Stimulated activated naive CD8-positive, alpha-beta T cell treated with anti-CD3 and anti-CD28 coated beads, Interleukin-15, amount 100 ng/mL, for 72 hours (primary cell): ENCODE results near the gene STK33.

Source experiments
- ATAC-seq: fragments of 150-1000 bp; cut with Tn5 transposase; 2 replicates; pipeline ENCODE4 v1.10.0; 2021; ENCODE audit warnings: mild to moderate bottlenecking, moderate library complexity
- DNase-seq, 2 donors: peaks; one replicate each; pipeline ENCODE4 v3.0.0; 2021 to 2022
- H3K27ac Mint-ChIP-seq, 2 donors: one replicate each; pipeline ENCODE4 v1.8.0; 2022; ENCODE audit warnings: mild to moderate bottlenecking in 2 of 2, mixed read lengths in 2 of 2, moderate library complexity in 2 of 2
- H3K27me3 Mint-ChIP-seq: one replicate; pipeline ENCODE4 v1.8.0; 2022; ENCODE audit warnings: mixed read lengths
- H3K4me1 Mint-ChIP-seq: one replicate; pipeline ENCODE4 v1.8.0; 2022; ENCODE audit warnings: mild to moderate bottlenecking, mixed read lengths
- H3K4me3 Mint-ChIP-seq, 2 donors: one replicate each; pipeline ENCODE4 v1.8.0; 2022; ENCODE audit warnings: mild to moderate bottlenecking in 2 of 2, mixed read lengths in 2 of 2, moderate library complexity in 1 of 2
- H3K9me3 Mint-ChIP-seq, 2 donors: one replicate each; pipeline ENCODE4 v1.8.0; 2022; ENCODE audit warnings: mixed read lengths in 2 of 2

Gene STK33

GRCh38 chr11:8352876-8353505 is 241.0 kb downstream of the STK33 start:
- DNase-seq, result no peak
- no peak overlapping the region for H3K27ac Mint-ChIP-seq

GRCh38 chr11:8352103-8352875 is 241.7 kb downstream of the STK33 start:
- peaks cover 10% of the 10 kb centered on the region for H3K4me1 Mint-ChIP-seq
- DNase-seq (no peak), ATAC-seq (no peak)
- no peak overlapping the region for H3K4me3 Mint-ChIP-seq
- H3K9me3 Mint-ChIP-seq, result peaks cover 7 to 10% of the 10 kb centered on the region in 2 donors
- peaks cover 38% of the 10 kb centered on the region for H3K27me3 Mint-ChIP-seq
- no peak overlapping the region for H3K27ac Mint-ChIP-seq

More at GRCh38 chr11:8352876-8353505, 241.0 kb downstream of the STK33 start:
- Mint-ChIP-seq H3K4me1 (peaks cover 10% of the 10 kb centered on the region), H3K27me3 (peaks cover 38% of the 10 kb centered on the region), H3K4me3 (no peak overlapping the region), H3K9me3 (peaks cover 3 to 6% of the 10 kb centered on the region in 2 donors)
- no peak for ATAC-seq

- H3K27ac Mint-ChIP-seq, result no peak overlapping the region
- H3K27me3 Mint-ChIP-seq, result peaks cover 38% of the 10 kb centered on the region
- DNase-seq (no peak), ATAC-seq (peak; percentile 28)
- H3K4me3 Mint-ChIP-seq, result no peak overlapping the region
- peaks cover 7 to 10% of the 10 kb centered on the region in 2 donors for H3K9me3 Mint-ChIP-seq
- H3K4me1 Mint-ChIP-seq, result peaks cover 10% of the 10 kb centered on the region
These were observed 242.8 kb downstream of the STK33 start for GRCh38 chr11:8351223-8351622.

DNA sequence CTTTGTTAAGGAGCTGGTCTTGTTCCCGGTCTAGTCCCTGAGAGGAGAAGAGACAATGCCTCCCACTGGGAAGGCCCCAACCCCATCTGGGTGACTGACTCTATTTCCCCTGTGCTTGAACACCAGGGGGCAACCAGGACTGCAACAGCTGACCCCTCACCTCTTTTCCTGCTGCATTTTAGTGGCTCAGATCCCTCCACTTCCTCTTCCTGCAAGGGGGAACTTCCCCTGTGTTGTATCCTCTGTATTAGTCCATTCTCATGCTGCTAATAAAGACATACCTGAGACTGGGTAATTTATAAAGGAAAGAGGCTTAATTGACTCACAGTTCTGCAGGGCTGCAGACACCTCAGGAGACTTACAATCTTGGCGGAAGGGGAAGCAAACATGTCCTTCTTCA is 246.1 kb downstream of the STK33 start:
- ATAC-seq (no peak), DNase-seq (no peak)
- Mint-ChIP-seq H3K27ac (no peak overlapping the region), H3K9me3 (peaks cover 7 to 10% of the 10 kb centered on the region in 2 donors), H3K4me1 (peaks cover 12% of the 10 kb centered on the region), H3K4me3 (no peak overlapping the region), H3K27me3 (peaks cover 25% of the 10 kb centered on the region)

GRCh38 chr11:8346157-8346755 is 247.8 kb downstream of the STK33 start:
- peaks cover 26% of the 10 kb centered on the region for H3K27me3 Mint-ChIP-seq
- peaks cover 18% of the 10 kb centered on the region for H3K4me1 Mint-ChIP-seq
- DNase-seq (no peak), ATAC-seq (no peak)
- H3K9me3 Mint-ChIP-seq, result peaks cover 7 to 10% of the 10 kb centered on the region in 2 donors
- no peak overlapping the region for H3K4me3 Mint-ChIP-seq
- H3K27ac Mint-ChIP-seq, result no peak overlapping the region

- ATAC-seq (no peak), DNase-seq (no peak)
- Mint-ChIP-seq H3K4me3 (no peak overlapping the region), H3K9me3 (peaks cover 7 to 10% of the 10 kb centered on the region in 2 donors), H3K27me3 (peaks cover 22% of the 10 kb centered on the region), H3K4me1 (peaks cover 18% of the 10 kb centered on the region), H3K27ac (no peak overlapping the region)
These were observed 248.8 kb downstream of the STK33 start for GRCh38 chr11:8345179-8345578.

DNA sequence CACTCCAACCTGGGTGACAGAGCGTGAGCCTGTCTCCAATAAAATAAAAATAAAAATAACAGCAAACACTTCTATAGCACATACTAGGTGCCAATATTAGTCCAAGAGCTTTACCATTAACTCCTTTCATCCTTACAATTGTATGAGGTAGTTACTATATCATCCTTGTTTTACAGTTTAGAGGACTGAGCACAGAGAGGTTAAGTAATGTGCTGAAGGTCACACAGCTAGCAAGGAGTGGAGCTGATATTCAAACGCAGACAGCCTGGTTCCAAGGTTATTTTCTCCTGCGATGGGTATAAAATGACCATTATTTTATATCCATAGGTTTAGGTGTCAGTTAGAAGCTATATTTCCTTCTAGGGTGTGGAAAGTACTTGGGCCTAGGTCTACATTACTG is 249.7 kb downstream of the STK33 start:
- Mint-ChIP-seq H3K27ac (no peak overlapping the region), H3K27me3 (peaks cover 16% of the 10 kb centered on the region), H3K4me1 (peaks cover 18% of the 10 kb centered on the region), H3K9me3 (peaks cover 7 to 10% of the 10 kb centered on the region in 2 donors), H3K4me3 (no peak overlapping the region)
- ATAC-seq, result no peak
- no peak for DNase-seq

GRCh38 chr11:8342821-8343681 is 251.0 kb downstream of the STK33 start:
- ATAC-seq (peak; percentile 83), DNase-seq (peak; percentile 41 to 44)
- Mint-ChIP-seq H3K4me3 (peak overlapping the region in 1 of 2 donors; percentile 47), H3K27ac (peak overlapping the region in 1 of 2 donors; percentile 38), H3K27me3 (peaks cover 16% of the 10 kb centered on the region), H3K4me1 (peaks cover 19% of the 10 kb centered on the region), H3K9me3 (peaks cover 4% of the 10 kb centered on the region in 2 donors)

GRCh38 chr11:8341996-8342395 is 252.0 kb downstream of the STK33 start:
- ATAC-seq, result no peak
- H3K27me3 Mint-ChIP-seq, result peaks cover 16% of the 10 kb centered on the region
- H3K27ac Mint-ChIP-seq, result no peak overlapping the region
- no peak for DNase-seq
- peaks cover 29% of the 10 kb centered on the region for H3K4me1 Mint-ChIP-seq
- no peak overlapping the region for H3K4me3 Mint-ChIP-seq
- H3K9me3 Mint-ChIP-seq, result no peaks in the 10 kb centered on the region
